Mononuclear cell (primary cell): Measurements from ENCODE around the gene ARPC1B. TPM values are rescaled to one million over a fixed set of nuclear protein-coding genes. Genes with fewer than 3 reads are reported as not detected.
"Not testable (repeated sequence)": the region's sequence is repeated elsewhere in the genome, so short reads cannot be mapped to it uniquely, and the experiment has no call there.

Source experiments
- H3K27me3 ChIP-seq: 2 replicates; pipeline ENCODE4 v1.6.0; 2011; ENCODE audit warnings: low read length, control low read depth; ENCODE audit not compliant: insufficient read depth
- H3K4me1 ChIP-seq: 2 replicates; pipeline ENCODE4 v1.5.1; 2011; ENCODE audit warnings: mild to moderate bottlenecking, low read length, control low read depth; ENCODE audit not compliant: insufficient read depth
- H3K4me3 ChIP-seq: 2 replicates; pipeline ENCODE4 v1.5.1; 2011; ENCODE audit warnings: mild to moderate bottlenecking, low read length, moderate library complexity
- H3K9me3 ChIP-seq: 2 replicates; pipeline ENCODE4 v1.5.1; 2011; ENCODE audit warnings: low read depth, mild to moderate bottlenecking, control low read depth, low read length
- total RNA-seq: library from RNA; depleted of rRNA; stranded (reverse); fragments of >200 nt; gene quantifications from one replicate; pipeline ENCODE4 v1.2.3, GENCODE V29; 2012

ARPC1B gene
- total RNA-seq, 1 donor: 282 TPM

DNA sequence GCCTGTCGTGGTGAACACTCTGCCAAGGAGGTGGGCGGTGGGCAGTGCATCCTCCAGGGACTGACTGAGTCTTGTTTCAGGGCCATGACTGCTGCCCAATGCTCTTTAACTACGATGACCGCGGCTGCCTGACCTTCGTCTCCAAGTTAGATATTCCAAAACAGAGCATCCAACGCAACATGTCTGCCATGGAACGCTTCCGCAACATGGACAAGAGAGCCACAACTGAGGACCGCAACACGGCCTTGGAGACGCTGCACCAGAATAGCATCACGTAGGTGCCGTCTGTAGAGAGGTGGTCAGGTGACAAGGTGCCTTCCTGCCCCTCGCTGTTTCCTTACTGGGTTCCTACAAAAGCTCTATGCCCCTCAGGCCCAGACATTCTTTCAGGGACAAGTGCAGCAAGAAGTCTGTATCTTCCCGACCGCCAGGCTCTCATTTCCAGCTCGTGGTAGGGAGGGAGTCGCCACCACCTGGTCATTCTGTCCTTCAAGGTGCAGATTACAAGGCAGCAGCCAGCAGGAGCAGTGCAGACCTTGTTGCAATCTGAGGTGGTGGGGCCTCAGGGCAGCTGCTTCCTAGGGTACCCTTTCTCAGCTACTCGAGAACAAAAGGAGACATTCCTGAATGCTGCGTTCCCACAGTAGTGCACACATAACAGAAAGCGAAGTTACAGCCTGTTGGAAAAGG lies 14.9 kb upstream of the ARPC1B start:
- no peaks in the 10 kb centered on the region for H3K9me3 ChIP-seq
- H3K4me3 ChIP-seq: no peak overlapping the region
- H3K27me3 ChIP-seq: no peaks in the 10 kb centered on the region
- H3K4me1 ChIP-seq: no peaks in the 10 kb centered on the region

DNA sequence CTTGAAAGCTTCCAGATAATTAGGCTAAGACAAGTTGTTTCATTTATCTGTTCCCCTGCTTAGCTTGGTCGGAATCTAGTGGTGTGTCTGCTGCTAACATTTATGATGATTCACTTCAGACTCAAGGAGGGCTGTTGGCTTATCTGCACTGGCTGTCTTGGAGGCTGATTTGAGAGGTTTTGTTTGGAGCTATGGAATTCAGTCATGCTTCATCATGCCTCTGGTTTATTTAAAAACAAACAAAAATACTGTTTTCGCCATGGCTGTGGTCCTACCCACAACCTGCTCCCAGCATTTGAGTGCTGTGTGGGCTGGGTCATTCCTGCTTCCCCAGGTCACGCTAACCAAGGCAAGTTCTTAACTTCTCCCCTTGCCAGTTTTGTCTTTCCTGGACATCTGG lies 11.7 kb upstream of the ARPC1B start:
- Histone ChIP-seq H3K9me3 (no peaks in the 10 kb centered on the region), H3K4me3 (no peak overlapping the region), H3K4me1 (no peaks in the 10 kb centered on the region), H3K27me3 (no peaks in the 10 kb centered on the region)

DNA sequence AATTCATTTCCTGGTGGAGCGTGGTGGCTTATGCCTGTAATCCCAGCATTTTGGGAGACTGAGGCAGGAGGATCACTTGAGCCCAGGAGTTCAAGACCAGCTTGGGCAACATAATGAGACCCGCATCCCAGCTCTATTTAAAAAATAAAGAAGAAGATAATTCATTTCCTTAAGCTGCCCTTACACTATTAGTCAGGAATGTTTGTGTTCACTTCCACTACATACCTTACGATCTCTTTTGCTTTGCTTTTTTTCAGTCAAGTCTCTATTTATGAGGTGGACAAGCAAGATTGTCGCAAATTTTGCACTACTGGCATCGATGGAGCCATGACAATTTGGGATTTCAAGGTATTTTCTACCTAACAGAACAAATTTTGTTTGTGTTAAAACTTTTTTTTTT lies 11.2 kb upstream of the ARPC1B start:
- Histone ChIP-seq H3K27me3 (no peaks in the 10 kb centered on the region), H3K4me3 (no peak overlapping the region), H3K9me3 (no peaks in the 10 kb centered on the region), H3K4me1 (no peaks in the 10 kb centered on the region)

DNA sequence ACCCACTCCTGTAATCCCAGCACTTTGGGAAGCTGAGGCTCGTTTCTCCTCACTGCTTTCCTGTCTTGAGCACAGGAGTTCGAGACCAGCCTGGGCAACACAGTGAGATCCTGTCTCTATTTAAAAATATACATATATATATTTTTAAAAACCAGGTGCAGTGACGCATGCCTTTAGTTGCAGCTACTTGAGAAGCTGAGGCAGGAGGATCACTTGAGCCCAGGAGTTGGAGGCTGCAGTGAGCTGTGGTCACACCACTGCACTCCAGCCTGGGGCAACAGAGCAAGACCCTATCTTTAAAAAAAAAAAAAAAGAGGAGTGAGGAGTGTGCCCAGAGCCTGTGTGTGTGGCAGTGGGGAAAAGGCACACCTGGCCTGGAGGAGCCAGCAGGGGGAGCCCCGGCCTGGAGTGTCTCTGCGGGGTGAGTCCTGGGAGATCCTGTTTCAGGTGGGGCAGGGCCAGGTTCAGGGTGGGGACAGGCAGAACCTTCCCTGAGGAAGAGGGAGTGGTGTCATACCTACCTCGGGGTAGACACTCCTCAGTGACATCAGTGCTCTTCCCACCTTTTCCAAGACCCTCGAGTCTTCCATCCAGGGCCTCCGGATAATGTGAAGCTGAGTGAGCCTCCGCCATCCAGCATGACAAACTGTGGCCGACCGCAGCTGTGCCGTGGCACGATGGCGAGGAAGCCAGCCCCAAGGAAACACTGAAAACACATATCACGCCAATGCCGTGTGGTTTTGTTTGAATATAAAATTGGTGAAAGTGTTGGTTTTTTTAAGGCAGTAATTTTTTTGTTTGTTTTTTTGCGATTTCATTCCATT lies 9.0 kb upstream of the ARPC1B start:
- Histone ChIP-seq H3K9me3 (no peaks in the 10 kb centered on the region), H3K4me1 (no peaks in the 10 kb centered on the region), H3K4me3 (no peak overlapping the region), H3K27me3 (no peaks in the 10 kb centered on the region)

DNA sequence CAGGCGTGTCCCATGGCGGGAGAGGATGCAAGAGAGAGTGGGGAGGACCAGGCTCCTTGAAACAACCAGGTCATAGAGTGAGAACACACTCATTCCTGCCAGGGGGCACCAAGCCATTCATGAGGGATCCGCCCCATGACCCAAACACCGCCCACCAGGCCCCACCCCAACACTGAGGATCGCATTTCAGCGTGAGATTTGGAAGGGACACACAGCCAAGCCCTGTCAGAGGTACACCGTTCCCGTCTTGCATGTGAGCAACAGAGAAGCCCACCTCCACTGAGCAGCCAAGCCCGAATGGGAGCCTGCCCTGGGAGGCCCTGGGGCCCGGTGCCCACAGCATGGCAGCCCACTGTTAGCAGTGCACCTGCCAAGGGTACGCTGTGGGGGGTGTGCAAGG lies 7.9 kb upstream of the ARPC1B start:
- H3K9me3 ChIP-seq: no peaks in the 10 kb centered on the region
- H3K4me3 ChIP-seq: no peak overlapping the region
- H3K4me1 ChIP-seq: no peaks in the 10 kb centered on the region
- no peaks in the 10 kb centered on the region for H3K27me3 ChIP-seq

DNA sequence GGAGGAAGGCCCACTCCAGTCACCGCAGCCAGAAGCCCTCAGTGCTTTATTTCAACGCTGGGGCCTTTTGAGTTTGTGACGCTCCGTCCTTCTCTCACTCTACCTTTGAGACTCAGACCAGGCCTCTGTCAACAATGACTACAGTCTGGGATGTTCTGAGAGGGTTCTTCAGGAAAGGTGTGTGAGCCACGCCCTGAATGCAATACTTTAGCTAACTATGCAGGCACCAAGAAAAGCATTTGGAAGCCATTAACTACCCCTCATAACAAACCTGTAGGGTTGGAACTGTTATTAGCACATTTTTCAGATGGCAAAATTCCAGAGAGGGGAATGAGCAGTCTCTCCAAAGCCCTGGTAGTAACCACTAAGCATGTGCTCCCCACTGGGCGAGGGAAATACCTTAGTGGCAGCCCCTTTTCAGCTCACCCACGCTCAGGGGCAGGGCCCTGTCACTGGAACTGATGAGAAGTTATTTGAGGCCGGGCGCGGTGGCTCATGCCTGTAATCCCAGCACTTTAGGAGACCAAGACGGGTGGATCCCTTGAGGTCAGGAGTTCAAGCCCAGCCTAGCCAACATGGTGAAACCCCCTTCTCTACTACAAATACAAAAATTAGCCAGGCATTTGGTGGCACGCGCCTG lies 5.7 kb upstream of the ARPC1B start:
- Histone ChIP-seq H3K4me1 (peaks cover 3% of the 10 kb centered on the region), H3K27me3 (no peaks in the 10 kb centered on the region), H3K9me3 (no peaks in the 10 kb centered on the region), H3K4me3 (no peak overlapping the region)

DNA sequence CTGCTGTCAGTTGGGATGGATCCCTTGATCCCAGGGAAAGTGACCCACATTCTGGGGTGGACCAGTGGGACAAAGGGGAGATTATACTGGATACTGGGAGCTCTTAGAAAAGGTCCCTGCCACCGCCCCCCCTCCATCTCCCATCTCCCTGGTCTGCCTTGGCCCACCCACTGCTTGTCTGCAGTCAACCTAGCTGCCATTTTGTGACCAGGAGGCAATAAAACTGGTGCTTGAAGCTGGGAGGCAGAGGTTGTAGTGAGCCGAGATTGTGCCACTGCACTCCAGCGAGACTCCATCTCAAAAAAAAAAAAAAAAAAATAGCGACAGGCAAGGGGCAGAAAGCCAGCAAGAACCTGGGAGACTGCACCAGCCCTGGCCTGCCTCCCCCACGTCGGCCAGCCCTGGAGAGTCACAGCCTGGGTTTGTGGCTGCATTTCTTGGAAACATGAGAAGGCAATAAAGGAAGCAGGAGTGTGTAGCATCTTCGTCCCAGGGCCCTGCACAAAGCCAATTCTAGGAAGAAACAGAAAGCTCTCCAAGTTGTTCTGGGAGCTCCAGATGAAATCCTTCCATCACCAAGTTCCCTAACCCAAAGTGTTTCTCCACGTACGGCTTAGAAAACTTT lies 4.7 kb upstream of the ARPC1B start:
- peaks cover 5% of the 10 kb centered on the region for H3K4me1 ChIP-seq
- H3K4me3 ChIP-seq: no peak overlapping the region
- no peaks in the 10 kb centered on the region for H3K9me3 ChIP-seq

DNA sequence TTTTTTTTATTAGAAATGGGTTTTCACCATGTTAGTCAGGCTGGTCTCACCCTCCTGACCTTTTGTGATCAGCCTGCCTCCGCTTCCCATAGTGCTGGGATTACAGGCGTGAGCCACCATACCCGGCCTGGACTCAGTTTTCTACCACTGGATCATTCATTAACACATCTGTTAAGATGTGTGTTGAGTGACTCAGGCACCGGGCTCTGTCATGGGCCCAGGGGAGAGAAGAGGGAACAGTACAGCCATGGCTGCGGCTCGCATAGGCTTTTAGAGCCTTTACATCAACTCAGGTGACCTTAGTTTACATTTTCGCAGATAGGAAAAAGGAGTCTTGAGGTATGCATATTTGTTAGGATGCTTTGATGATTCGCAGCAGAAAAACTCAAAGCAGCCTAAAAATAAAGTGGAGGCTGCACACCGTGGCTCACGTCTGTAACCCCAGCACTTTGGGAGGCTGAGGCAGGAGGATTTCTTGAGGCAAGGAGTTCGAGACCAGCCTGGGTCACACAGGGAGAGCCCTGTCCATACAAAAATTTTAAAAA lies 3.1 kb upstream of the ARPC1B start:
- Histone ChIP-seq H3K9me3 (no peaks in the 10 kb centered on the region), H3K4me1 (peaks cover 16% of the 10 kb centered on the region), H3K27me3 (no peaks in the 10 kb centered on the region), H3K4me3 (no peak overlapping the region)

More for the DNA sequence above, 4.7 kb upstream of the ARPC1B start:
- H3K27me3 ChIP-seq: no peaks in the 10 kb centered on the region

DNA sequence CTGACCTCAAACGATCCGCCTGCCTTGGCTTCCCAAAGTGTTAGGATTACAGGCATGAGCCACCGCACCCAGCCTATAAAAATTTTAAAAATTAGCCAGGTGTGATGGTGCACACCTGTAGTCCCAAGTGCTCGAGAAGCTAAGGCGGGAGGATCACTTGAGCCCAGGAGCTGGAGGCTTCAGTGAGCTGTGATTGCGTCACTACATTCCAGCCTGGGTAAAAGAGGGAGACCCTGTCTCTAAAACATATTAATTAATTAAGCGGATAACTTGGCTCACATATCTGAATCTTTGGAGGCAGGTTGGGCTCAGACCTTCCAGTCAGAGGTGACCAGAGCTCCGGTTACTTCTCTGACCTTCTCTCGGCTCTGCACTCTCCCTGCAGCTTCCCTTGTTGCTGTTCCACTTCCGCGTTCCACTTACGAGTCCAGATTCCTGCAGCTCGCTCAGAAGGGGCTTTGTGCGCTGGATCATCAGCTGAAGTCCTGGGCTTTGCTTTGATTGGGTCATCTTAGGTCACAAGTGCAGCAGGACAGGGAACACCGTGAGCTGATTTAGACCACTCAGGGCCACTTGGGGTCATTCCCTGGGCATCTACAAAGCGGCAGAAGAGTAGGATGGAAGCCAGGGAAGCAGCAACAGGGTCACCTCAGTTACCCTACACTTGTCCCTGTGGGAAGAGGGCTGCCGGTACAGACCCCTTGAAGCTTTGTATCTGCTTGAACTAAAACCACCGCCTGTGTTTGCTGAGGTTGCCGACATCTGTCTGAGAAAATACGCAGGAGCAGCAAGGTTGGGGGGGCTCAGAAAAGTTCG lies 2.0 kb upstream of the ARPC1B start:
- Histone ChIP-seq H3K27me3 (no peaks in the 10 kb centered on the region), H3K4me1 (peaks cover 26% of the 10 kb centered on the region), H3K4me3 (no peak overlapping the region), H3K9me3 (no peaks in the 10 kb centered on the region)

DNA sequence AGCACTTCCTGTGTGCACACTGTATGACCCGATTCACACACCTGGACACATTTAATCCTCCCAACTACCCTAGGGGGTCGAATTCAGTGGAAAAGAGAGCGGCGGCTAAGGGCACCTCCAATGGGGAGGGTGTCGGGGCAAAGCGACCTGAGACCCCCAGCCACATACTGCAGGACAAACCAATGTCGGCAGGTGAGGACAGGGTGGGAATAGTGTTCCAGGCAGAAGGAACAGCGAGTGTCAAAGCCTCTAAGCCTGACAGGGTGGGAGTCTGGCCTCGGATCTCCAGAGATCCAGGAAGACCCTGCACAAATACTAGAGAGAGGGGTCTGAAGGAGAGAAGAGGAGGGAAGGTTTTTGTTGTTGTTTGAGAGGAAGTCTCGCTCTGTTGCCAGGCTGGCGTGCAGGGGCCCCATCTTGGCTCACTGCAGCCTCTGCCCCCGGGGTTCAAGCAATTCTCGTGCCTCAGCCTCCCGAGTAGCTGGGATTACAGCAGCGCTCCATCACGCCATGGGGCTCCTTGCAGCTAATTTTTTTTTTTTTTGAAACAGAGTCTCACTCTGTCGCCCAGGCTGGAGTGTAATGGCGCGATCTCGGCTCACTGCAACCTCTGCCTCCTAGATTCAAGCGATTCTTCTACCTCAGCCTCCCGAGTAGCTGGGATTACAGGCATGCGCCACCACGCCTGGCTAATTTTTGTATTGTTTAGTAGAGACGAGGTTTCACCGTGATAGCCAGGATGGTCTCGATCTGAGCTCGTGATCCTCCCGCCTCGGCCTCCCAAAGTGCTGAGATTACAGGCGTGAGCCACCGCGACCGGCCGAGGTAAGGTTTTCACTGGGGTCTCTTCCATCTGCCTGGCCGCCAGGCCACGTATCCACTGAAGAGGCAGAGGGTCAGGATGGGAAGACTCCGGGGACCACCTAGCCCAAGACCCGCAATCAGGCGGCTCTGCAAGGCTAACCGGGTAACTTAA lies 1.2 kb upstream of the ARPC1B start:
- H3K27me3 ChIP-seq: no peaks in the 10 kb centered on the region
- peak overlapping the region; percentile 72 for H3K4me3 ChIP-seq
- peaks cover 35% of the 10 kb centered on the region for H3K4me1 ChIP-seq
- no peaks in the 10 kb centered on the region for H3K9me3 ChIP-seq

DNA sequence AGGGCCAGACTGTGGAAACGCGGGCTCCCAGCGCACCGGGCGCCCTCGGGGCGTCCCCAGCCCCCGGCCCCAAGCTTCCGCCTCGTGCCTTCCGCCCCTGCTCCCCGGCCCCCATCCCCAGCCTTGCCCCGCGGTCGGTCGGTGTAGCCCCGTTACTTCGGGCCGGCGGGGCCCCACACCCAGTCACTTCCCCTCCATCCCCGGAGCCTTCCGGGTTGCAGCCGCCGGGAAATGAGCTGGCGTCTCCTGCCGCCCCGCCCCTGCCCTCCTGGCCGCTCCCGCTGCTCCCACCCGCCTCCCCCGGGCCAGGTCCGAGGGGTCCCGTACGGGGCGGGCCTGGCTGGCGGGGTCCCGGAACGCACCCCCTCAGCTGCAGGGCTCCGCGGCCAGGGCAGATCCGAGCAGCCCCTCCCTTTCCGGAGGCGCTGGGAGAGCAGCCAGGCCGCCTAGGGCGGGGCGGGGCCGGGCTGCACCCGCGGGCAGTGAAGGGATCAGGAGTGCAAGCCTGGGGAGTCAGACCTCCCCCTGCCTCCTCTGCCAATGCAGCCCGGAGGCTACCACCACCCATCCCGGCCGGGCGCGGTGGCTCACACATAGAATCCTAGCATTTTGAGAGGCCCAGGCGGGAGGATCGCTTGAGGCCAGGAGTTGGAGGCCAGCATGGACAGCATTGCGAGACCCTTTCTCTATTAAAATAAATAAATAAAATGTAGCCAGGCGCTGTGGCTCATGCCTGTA lies 709 bp downstream of the ARPC1B start:
- Histone ChIP-seq H3K4me3 (peak overlapping the region; percentile 72), H3K27me3 (no peaks in the 10 kb centered on the region), H3K9me3 (no peaks in the 10 kb centered on the region), H3K4me1 (peaks cover 54% of the 10 kb centered on the region)

DNA sequence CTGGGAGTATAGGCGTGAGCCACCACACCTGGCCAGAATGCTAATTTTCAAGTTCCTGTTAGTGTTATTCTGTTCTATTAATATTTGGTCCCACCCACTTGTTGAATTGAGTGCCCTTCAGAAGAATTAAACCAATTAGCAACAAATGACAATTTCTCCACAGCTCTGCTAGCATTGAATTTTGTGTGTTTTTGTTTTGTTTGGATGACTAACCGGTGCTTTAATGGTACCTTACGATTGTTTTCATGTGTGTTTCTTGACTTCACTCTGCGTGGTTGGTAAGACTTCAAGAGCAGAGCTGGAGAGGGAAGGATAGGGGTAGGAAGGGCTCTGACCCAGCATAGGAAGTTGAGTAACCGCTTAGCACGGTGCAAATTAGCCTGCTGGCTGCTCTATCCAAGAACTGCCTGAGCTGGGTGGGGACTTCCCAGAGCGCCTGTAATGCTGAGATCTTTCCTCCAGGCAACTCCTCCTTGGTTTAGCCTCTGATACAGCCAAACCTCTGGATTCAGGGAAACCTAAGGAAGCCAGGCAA lies 4.6 kb downstream of the ARPC1B start:
- H3K27me3 ChIP-seq: no peaks in the 10 kb centered on the region
- H3K4me3 ChIP-seq: peak overlapping the region; percentile 40
- H3K9me3 ChIP-seq: no peaks in the 10 kb centered on the region
- peaks cover 86% of the 10 kb centered on the region for H3K4me1 ChIP-seq

DNA sequence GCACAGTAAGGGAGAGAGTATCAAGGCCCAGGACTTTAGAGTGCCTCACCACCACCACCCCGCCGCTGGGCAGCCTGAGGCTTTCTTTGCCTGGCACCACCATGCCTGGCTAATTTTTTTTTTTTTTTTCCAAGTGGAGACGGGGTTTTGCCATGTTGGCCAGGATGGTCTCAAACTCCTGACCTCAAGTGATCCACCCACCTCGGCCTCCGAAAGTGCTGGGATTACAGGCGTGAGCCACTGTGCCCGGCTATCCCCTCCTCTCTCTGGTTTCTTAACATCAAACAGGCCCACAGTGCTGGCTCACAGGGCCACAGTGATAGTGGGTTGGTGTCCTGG lies 5.1 kb downstream of the ARPC1B start:
- not testable (repeated sequence) for H3K27me3 ChIP-seq, H3K9me3 ChIP-seq
- Histone ChIP-seq H3K4me1 (peaks cover 91% of the 10 kb centered on the region), H3K4me3 (peak overlapping the region; percentile 40)
